22Rv1 (cell line): ENCODE measurements around the gene CENPP.

ENCODE experiments used
- CTCF ChIP-seq: fragments of 450-650 bp; IDR thresholded peaks from 2 replicates; pipeline ENCODE4 v1.5.1; 2017; ENCODE audit warnings: mild to moderate bottlenecking
- ZFX ChIP-seq: fragments of 450-650 bp; IDR thresholded peaks from 2 replicates; pipeline ENCODE4 v1.6.1; 2017; ENCODE audit warnings: antibody characterized with exemption, borderline replicate concordance

- TF ChIP-seq CTCF (no peak), ZFX (no peak)
Observed at GRCh38 chr9:92517046-92517445, 191.3 kb downstream of the CENPP start.
